Activated CD4-positive, alpha-beta T cell treated with anti-CD3 and anti-CD28 coated beads for 1 hour (primary cell): ENCODE measurements around the gene ESRRA.
"Not testable (repeated sequence)": the region's sequence is repeated elsewhere in the genome, so short reads cannot be mapped to it uniquely, and the experiment has no call there.

ENCODE experiments used
- DNase-seq: peaks from one replicate; pipeline ENCODE4 v3.0.0-alpha.2; 2020

The ESRRA gene

DNA sequence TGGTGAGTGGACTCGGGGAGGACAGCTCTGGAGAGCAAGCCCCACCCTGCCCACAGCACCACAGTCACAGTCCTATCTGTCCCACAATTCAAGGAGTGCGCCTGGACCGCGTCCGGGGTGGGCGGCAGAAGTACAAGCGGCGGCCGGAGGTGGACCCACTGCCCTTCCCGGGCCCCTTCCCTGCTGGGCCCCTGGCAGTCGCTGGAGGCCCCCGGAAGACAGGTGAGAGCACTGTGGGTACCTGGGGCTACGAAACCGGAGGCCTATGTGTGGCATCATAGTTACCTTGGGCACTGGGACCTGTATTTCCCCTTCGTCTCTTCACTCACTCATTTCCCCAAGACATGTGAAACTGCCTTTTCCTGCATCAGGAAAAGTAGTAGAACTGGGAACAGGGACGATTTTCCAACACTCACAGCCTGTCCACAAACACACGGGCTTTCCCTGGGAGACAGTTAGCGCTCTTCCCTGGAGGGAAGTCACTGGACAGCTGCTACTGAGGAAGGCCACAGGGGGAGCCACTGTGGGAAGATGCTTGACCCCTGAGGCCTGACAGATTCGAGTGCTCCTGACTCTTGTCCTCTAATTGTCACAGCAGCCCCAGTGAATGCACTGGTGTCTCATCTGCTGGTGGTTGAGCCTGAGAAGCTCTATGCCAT is 9.0 kb downstream of the ESRRA start:
- DNase-seq = no peak

DNA sequence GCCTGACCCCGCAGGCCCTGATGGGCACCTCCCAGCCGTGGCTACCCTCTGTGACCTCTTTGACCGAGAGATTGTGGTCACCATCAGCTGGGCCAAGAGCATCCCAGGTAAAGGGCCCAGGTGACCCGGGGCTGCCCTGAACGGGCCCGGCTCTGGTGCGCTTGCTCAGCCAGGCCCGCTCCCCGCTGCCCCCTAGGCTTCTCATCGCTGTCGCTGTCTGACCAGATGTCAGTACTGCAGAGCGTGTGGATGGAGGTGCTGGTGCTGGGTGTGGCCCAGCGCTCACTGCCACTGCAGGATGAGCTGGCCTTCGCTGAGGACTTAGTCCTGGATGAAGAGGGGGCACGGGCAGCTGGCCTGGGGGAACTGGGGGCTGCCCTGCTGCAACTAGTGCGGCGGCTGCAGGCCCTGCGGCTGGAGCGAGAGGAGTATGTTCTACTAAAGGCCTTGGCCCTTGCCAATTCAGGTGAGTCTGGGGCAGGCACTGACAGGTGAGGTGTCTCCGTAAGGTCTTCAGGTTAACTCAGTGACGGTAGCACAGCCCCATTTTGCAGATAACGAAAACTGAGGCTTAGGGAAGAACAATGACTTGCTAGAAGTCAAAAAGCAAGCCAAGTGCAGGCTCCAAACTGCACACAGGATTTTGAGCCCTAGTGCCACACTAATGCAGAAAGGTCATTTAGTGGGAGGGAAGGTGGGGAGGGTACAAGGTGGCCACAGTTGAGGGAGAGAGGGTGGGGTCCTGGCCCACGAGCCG is 9.7 kb downstream of the ESRRA start:
- no peak for DNase-seq

DNA sequence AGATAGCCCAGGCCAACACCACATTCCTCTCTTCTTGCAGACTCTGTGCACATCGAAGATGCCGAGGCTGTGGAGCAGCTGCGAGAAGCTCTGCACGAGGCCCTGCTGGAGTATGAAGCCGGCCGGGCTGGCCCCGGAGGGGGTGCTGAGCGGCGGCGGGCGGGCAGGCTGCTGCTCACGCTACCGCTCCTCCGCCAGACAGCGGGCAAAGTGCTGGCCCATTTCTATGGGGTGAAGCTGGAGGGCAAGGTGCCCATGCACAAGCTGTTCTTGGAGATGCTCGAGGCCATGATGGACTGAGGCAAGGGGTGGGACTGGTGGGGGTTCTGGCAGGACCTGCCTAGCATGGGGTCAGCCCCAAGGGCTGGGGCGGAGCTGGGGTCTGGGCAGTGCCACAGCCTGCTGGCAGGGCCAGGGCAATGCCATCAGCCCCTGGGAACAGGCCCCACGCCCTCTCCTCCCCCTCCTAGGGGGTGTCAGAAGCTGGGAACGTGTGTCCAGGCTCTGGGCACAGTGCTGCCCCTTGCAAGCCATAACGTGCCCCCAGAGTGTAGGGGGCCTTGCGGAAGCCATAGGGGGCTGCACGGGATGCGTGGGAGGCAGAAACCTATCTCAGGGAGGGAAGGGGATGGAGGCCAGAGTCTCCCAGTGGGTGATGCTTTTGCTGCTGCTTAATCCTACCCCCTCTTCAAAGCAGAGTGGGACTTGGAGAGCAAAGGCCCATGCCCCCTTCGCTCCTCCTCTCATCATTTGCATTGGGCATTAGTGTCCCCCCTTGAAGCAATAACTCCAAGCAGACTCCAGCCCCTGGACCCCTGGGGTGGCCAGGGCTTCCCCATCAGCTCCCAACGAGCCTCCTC is 10.6 kb downstream of the ESRRA start:
- DNase-seq = not testable (repeated sequence)

DNA sequence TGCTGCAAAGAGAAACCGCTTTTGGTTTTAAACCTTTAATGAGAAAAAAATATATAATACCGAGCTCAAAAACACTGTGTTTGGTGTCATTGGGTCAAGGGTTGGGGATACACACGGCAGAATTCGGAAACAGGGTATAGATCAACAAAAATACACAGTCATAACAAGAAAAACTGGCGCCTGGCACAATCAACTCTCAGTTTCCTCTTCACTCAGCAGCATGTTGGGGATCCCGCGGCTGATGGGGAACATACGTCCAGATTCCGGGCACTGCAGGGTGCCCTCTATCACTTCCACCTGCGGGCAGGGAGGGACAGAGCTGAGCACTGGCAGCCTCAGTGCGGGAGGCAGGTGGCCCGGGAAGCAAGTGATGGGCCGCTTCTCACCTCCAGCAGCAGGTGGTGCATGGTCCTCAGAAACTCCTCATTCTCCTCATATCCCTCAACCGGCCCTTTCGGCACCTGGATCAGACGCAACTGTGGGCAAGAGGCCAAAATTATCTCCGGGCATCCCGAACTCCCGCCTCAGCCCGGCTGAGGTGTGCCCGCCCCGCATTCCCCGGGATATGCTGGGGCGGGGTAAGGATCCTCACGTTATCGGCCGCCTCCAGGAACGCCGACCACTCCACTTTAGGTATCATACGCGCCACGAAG is 11.5 kb downstream of the ESRRA start:
- DNase-seq = peak; percentile 31

DNA sequence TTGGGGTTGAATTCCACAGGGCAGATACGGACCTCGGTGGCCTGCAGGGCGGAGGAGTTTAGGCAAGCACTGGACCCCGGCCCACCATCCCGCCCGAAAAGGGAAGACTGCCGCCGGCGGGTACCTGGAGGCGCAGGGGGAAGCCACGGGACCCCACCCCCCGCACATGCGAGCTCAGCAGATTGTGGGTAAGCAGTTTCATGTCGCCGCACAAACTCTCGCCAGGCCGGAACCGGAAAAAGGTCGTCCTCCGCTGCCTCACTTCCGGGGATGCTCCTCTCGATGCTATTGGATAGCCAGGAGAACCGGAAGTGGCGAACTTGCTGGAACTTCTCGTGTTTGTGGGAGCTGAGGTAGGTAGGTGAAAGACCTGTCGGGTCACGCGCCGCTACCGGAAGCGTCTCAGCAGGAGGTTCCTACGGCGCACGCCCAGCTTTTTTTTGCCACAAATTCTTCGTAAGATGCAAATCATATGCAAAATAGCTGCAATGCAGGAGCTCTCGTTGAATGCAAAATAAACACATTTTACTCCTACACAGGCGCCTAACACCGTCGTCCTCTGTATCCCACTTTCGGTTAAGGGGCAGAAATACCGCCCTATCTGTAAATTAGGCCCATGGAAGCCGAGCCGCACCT is 12.1 kb downstream of the ESRRA start, which contains the start of gene TRMT112:
Gene TRMT112, minus strand, starts transcription at position 235 of the 636 bp plus-strand sequence. Its CDS starts 33 bp downstream, at position 202.
- peak; percentile 93 for DNase-seq

DNA sequence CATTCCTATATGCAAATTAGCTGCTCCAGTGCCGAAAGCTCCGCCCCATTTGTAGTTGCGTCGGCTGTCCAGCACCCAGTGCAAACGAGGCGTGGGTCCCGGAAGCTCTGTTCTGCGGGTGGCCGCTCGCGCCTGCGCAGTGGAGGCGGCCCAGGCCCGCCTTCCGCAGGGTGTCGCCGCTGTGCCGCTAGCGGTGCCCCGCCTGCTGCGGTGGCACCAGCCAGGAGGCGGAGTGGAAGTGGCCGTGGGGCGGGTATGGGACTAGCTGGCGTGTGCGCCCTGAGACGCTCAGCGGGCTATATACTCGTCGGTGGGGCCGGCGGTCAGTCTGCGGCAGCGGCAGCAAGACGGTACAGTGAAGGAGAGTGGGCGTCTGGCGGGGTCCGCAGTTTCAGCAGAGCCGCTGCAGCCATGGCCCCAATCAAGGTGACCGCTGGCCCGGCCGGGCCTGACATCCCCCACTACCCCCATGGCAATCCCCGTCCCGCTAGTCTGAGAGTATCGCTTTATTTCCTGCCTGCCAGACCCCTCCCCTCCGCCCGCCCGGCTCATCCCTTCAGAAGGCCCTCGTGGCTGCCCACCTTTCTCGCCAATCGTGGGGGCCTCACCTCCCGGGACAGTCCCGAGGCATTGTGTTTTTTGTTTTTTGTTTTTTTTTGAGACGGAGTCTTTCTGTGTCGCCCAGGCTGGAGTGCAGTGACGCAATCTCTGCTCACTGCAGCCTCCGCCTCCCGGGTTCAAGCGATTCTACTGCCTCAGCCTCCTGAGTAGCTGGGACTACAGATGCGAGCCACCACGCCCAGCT is 12.8 kb downstream of the ESRRA start, which contains the start of gene PRDX5:
Gene PRDX5, plus strand, starts transcription at position 161 of the 805 bp plus-strand sequence. Its CDS starts 95 bp downstream, at position 256.
- peak; percentile 91 for DNase-seq

DNA sequence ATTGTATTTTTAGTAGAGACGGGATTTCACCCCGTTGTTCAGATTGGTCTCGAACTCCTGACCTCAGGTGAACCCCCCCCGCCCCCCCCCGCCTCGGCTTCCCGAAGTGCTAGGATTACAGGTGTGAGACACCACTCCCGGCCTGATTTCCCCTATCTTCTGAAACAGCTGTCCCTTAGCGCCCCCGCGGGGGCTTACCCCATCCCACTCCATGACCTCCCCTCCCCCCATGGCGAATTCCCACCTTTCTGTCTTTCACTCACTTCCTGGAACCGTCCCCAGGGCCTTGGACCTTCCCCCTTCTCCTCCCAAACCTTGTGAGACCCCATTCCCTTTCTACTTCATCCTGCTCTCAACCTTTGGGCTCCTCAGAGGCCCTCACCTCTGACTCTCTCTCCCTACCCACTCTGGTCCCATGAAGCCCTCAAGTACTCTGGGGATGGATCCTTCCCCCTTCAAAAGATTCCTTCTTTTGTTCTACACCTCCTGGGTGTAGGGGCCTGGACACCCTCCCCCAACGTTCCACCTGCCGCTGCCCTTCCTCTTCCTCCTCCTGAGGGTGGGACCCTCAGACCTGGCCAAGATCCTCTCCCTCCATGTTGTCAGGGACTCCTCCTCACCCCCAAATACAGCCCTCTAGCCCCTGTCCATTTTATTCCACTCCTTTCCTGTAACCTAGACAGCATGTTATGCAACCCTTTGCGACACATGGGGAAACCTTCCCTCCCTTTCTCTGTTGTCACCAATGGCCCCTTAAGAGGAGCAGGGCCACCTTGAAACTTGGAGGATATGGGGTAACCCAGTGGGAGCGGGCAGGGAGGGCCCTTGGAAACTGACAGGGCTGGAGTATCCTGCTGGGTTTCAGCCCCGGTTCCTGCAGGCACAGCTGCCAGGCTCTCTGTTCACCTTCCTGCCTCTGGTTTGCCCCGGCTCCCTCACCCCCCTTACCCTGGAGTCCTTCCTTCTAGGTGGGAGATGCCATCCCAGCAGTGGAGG is 13.7 kb downstream of the ESRRA start:
- no peak for DNase-seq

DNA sequence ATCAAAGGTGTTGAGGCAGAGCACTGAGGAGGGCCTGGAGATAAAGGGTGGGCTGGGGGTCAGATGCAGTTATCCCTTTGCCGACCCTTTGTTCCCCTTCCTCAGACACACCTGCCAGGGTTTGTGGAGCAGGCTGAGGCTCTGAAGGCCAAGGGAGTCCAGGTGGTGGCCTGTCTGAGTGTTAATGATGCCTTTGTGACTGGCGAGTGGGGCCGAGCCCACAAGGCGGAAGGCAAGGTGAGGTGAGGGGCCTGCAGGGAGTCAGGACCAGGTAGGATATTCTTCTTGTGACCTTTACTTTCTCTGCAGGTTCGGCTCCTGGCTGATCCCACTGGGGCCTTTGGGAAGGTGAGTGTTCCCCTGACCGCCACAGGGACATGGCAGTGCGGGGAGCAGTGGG is 15.2 kb downstream of the ESRRA start:
- no peak for DNase-seq

DNA sequence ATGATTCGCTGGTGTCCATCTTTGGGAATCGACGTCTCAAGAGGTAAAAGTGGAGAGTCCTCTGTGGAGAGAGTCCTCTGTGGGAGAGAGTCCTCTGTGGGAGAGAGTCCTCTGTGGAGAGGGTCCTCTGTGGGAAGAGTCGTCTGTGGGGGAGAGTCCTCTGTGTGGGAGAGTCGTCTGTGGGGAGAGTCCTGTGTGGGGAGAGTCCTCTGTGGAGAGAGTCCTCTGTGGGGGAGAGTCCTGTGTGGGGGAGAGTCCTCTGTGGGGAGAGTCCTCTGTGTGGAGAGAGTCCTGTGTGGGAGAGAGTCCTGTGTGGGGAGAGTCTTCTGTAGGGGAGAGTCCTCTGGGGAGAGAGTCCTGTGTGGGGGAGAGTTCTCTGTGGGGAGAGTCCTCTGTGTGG is 15.7 kb downstream of the ESRRA start:
- no peak for DNase-seq

DNA sequence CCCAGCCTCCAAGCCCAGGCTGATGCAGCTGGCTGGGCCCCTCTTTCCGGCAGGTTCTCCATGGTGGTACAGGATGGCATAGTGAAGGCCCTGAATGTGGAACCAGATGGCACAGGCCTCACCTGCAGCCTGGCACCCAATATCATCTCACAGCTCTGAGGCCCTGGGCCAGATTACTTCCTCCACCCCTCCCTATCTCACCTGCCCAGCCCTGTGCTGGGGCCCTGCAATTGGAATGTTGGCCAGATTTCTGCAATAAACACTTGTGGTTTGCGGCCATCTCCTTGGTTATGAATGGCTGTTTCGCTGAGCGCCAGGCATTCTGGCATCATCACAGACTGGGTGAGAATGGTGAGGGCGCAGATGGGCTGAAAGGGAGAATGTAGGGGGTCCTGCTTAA is 16.2 kb downstream of the ESRRA start:
- DNase-seq = no peak

DNA sequence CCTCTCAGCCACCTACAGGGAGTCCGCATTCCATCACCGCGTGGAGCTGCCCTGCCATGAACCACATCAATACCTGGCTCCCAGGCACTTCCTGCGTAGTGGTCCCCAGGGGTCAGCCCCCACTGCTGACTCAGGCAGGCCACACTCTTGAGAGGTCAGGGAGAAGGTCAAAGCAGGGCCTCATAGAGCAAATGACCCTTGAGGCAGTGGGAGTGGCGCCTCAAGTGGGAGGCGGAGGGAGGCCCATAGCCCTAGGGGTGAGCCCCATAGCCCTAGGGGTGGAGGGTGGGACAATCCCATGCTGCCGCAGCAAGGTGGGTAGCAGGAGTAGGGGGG is 17.6 kb downstream of the ESRRA start:
- DNase-seq = no peak

DNA sequence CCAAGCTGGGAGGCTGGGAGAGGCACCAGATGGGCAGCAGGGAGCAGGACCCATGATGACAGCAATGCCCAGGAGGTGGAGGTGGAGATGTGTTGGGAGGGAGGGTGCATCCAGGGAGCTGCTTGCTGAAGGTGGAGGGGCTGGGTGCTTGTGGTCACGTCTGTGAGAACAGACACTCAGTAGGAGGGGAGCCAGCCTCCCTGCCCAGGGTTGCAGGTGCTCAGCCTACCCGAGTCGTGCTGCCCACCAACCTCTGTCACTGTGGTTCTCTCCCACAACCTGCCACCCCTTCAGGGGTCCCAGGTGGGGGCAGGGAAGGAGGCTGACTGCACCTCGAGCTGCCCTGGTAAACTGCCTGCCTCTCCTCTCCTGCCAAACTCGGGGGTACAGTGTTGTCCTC is 18.0 kb downstream of the ESRRA start:
- no peak for DNase-seq

DNA sequence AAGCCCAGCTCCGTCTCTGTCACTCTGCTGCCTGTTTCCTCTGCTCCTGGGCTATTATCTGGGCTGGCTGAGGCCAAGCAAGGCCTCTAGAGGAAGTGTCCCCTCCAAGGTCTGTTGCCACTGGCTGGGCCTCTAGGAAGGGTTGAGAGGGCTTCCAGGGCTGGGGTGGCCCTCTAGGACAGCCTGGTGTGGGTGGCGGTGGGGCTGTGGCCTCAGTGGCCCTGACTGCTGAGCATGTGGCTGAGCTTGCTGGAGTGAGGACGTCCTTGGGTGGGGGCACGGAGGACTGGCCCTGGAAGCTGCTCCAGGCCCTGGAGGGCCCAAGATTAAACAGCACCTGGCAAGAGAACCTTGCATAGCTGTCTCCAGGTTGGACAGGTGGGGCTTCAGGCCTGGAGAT is 18.7 kb downstream of the ESRRA start:
- not testable (repeated sequence) for DNase-seq

DNA sequence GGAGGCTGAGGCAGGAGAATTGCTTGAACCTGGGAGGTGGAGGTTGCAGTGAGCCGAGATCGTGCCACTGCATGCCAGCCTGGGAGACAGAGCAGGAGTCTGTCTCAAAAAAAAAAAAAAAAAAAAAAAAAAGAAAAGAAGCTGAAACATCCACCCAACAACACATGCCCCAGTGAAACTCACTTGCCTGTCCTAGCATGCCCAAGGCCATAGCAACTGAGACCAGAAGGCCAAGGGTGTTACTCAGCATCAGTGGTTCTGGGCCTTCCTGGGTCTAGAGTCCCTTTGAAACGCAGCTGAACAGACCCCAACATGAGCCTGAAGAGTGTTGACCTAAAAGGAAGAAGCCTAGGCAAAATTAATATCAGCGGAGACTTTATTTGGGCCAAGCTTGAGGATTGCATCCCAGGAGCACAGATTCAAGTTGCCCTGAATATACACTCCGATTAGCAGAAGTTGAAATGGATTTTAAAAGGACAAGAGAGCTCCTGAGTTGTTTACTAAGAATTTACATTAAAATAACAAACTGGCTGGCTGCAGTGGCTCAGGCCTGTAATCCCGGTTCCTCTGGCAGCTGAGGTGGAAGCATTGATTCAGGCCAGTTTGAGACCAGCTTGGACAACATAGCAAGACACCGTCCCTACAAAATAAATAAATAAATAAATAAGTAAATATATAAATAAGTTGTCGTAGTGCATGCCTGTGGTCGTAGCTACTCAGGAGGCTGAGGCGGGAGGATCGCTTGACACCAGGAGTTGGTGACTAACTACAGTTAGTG is 19.6 kb downstream of the ESRRA start:
- no peak for DNase-seq

DNA sequence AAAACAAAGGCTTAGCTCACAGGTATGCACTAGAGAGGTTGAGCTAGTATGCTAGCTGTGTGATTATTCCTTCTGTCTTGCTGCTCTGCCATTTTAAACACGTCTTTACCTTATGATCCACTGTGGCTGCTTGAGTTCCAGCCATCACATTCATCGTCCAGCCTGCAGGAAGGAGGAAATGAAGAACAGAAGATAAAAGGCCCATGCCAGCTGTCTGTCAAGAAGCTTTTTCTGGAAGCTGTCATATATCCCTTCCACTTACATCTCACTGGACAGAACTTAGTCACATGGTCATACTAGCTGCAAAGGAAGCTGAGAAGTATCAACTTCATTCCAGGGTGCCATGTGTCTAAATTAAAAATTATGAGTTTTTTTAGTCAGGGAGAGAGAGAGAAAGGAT is 22.1 kb downstream of the ESRRA start:
- no peak for DNase-seq

DNA sequence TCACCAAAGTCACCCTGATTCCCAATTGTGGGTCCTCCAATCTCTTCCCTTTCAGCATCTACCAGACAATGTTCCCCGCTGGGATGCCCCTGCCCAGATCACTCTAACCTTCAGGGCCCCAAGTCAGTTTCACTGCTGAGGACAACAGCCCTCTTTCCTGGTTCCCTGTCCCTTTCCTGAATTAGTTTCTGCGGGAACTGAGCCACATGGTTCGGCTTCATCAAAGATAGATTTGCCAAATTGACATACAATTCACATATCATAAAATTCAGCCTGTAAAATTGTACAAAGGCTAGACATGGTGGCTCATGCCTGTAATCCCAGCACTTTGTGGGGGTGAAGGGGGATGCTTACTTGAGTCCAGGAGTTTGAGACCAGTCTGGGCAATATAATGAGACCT is 22.7 kb downstream of the ESRRA start:
- no peak for DNase-seq

DNA sequence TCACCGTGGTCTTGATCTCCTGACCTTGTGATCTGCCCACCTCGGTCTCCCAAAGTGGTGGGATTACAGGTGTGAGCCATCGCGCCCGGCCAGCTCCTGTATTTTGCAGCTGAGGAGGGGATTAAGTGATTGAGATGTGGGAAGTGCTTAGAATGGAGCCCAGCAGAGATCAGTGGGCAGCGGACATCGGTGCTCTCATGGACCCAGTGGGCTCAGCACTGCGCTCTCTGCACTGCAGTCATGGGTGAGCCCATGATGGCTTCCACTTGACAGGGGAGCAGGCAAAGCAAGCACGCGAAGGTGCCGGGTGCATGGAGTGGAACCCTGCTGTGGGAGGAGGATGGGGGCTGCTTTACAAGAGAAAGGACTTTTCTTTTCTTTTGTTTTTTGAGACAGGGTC is 25.6 kb downstream of the ESRRA start:
- no peak for DNase-seq

DNA sequence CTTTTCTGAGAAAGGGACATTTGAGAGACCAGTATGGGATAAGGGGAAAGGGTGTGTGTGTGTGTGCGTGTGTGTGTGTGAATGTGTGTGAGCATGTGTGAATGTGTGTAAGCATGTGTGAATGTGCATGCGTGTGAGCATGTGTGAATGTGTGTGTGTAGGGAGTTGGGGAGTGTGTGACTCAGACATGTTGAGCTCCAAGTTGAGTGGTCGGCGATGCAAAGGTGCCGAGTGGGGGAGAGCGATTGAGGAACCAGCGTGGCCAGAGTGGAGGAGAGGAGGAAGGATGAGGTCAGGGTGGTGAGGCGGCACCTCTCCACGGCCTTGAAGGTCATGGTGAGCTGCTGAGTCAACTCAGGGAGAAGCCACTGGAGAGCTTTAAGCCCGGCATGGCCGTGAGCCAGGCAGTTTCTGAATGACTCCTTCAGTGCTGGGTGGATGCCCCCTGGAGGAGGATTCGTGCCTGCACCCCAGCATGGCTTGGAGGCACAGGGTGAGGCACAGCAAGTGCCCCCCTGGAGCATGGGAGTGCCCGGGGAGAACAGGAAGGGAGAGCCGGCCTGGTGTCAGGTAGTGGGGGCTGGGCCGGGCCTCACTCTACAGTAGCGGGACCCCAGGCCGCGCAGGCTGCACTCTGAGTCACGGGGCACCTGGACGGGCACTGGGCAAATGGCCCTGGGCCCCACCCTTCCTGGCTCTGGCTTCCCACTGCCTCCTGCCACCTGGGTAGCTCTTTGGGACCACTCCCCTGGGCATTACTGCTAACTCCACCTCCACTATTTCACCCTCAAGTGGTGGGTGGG is 26.4 kb downstream of the ESRRA start:
- DNase-seq = peak; percentile 43

DNA sequence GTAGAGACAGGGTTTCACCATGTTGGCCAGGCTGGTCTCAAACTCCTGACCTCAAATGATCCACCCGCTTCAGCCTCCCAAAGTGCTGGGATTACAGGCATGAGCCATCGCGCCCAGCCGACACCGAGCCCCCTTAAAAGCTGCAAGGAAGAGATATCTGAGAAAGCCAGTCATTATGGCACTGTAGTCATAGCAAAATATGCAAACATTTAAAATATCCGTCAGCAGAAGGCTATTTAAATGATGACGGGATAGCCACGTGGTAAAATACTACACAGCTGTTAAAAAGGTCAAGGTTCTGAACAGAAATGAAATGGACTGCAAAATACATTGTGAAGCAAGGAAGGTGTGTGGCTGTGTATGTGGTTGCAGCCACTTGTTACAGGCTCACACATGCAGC is 28.2 kb downstream of the ESRRA start:
- DNase-seq = no peak
